Fibroblast of skin of right biceps (primary cell): ENCODE results near the gene DENND5B.

ENCODE experiments used
- DNase-seq: peaks from one replicate; pipeline ENCODE4 v3.0.0-alpha.2; 2013

The DENND5B gene

DNA sequence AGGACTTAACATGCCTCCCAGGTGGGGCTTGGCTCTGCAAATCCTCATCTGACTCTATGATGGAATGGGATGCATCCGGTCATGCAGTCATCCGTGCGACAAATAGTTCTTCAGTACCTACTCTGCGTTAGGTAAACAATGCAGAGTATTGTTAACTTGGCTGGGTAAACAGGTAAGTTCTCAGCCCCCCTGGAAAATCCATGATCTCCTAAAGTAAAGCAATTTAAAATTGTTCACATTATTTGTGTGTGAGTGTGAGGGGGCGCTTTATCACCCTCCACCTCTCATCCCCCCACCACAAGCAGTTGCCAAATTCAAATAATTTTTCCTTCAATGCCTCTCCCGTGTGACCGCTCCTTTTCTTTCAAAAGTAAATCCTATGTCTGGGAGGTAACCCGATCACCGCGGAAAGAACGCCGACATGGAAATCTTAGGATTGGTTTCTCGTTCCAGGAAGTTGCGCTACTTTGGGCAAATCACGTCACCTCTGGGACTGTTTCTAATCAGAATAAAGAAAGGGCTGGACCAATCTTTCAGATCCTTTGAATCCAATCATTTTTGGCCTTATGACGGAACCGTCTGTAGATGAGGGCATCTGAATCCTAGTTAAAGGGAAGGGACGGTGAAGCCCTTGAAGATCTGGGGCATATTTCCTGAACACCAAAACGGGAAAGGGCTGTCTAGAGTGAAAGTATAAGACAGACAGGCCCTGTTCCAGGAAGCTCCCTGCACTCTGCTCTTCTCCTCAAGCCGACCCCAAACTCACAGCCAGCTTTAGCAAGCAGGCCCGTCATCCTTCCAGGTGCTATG, 221.0 kb downstream of the DENND5B start:
- peak; percentile 81 for DNase-seq

DNA sequence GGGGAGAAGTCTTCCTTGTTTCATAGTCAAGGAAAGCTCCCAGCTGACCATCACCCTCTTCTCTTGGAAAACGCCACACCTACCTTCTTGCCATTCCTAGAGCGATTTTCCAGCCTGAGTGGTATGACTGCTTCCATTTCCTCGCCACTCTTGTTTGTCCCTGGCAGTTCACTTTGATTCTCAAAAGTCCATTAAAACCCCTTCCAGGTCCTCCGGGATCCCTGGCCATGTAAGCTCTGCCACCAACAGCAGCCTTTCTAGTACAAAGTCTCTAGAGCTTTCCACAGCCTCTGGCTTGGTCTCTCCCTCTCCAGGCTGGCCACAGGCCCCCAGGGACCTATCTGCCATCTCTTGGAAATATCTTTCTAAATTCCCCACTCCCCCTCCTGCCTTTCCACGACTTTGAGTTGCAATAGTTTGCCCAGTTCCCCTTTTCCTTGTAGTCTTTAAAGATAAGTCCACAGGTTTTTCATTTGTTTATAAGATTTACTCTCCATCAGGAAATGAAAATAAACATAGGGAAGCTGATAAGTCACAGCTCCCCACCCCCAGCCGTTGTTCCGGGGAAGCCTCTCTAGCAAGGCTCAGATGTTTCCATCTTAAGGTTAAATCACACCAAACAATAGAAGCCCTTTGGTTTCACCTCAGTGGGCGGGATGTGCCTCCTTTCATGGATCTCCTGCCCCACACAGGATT, 222.1 kb downstream of the DENND5B start:
- no peak for DNase-seq

- no peak for DNase-seq
These were observed 224.8 kb downstream of the DENND5B start for GRCh38 chr12:31366104-31366621.

DNA sequence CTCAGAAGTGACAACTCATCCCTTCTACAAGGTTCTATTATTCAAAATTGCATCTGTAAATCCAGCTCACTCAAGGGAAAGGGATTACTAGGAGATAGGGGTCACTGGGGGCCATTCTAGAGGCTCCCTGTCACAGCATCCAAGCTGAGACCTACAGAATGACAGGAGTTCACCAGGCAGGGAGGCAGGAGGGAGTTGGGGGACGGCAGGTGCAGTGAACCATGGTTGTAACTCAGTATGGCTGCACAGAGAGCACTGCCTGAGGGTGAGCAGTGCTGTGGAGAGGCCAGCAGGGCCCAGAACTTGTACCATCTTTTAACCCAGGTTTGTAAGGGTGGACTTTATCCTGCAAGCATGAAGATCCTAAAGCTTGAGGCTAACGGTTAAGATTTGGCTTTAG, 227.1 kb downstream of the DENND5B start:
- no peak for DNase-seq

GRCh38 chr12:31363416-31363809, 227.5 kb downstream of the DENND5B start:
- DNase-seq: no peak

- no peak for DNase-seq
These were observed 228.0 kb downstream of the DENND5B start for GRCh38 chr12:31362759-31363415.

GRCh38 chr12:31362115-31362758, 228.7 kb downstream of the DENND5B start:
- no peak for DNase-seq

- no peak for DNase-seq
These were observed 229.2 kb downstream of the DENND5B start for GRCh38 chr12:31361730-31362114.

DNA sequence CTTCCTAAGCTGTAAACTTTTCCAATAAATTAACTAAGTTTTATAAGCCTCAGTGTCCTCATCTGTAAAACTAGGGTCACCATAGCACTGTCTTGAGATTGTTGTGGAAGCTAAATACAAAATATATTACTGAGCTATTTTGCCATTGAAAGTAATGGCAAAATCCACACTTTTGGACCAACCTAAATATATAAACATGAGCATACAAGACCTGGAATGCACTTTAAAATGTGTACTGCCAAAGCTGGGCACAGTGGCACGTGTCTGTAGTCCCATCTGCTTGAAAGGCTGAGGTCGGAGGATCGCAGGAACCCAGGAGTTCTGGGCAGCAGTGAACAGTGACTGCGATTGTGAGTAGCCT, 235.2 kb downstream of the DENND5B start:
- DNase-seq: no peak

DNA sequence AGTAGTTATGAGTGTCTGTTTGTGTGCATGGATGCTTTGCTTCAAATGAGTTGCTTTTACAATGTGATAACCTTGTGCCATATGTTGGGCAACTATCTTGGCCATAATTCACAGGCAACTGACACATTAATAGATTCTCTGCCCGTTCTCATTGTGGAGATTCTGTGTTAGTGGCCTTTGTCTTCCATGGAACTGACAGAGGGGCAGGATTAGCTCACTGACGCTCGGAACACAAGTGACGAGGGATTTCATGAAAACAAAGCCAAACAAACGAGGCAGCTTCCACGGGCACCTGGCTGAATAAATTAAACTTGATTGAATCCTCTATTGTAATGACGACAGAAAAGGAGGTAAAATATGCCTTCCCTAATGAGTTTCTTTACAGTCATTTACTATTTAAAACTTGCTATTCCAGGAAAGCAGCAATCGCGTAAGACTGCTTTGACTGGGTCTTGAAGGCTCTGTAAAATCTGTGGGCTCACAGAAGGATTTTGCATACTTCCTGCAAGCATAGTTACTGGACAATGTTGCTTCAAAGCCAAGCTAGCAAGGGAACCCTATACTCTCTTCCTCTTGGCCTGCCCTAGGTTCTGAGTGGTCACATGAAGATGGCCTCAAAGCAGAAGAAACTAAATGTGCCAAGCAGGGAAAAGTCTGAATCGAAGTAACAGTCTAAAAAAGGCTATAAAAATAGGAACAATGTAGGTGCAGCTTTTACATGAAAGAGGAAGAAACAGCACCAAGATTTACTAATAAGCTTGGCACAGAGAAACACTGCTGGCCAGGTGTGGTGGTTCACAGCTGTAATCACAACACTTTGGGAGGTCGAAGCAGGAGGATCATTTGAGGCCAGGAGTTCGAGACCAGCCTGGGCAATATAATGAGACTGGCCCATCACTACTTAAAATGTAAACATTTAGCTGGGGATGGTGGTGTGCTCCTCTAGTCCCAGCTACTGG, 236.9 kb downstream of the DENND5B start:
- no peak for DNase-seq

GRCh38 chr12:31346267-31346666, 244.7 kb downstream of the DENND5B start:
- DNase-seq: no peak

GRCh38 chr12:31343139-31343538, 247.8 kb downstream of the DENND5B start:
- DNase-seq: no peak

DNA sequence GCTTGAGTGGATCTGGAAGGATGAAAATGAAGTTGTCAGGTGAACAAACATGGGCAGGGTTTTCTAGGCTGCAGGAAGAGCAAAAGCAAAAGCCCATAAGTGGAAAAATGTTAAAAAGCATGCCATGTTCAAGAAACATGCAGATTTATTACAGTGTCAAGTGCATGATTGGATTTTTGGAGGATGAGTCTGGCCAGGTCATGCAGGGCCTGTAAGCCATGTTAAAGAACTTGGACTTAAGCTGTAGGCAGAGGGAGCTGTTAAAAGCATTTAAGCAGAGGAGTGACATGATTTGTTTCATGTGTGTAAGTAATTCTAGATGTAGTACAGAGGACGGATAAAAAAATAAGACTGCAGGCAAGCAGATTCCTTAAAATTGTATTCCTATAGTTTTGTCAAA, 248.7 kb downstream of the DENND5B start:
- no peak for DNase-seq

GRCh38 chr12:31339831-31340622, 250.9 kb downstream of the DENND5B start:
- DNase-seq: no peak

- DNase-seq: no peak
These were observed 253.0 kb downstream of the DENND5B start for GRCh38 chr12:31337952-31338351.
